Caki2 (cell line): Measurements from ENCODE around the gene RUFY3. TPM values are rescaled to one million over a fixed set of nuclear protein-coding genes. Genes with fewer than 3 reads are reported as not detected.
"Not testable (repeated sequence)": the region's sequence is repeated elsewhere in the genome, so short reads cannot be mapped to it uniquely, and the experiment has no call there.

Experiments
- DNase-seq: peaks from one replicate; pipeline ENCODE4 v3.0.0-alpha.2; 2015; ENCODE audit warnings: low read depth
- in situ Hi-C: cut with HindIII; loops from 2 replicates; pipeline ENCODE4 v1.10.0; 2016; ENCODE audit warnings: low sequenced_read_pairs, low pct_unique_long_range_greater_than_20kb, mixed read lengths
- total RNA-seq: library from RNA; depleted of rRNA; stranded (reverse); fragments of >200 nt; shearing (Covaris generic); gene quantifications from 2 replicates; pipeline ENCODE4 v1.2.3, GENCODE V29; 2014; ENCODE audit warnings: low replicate concordance; rRNA removed

Gene RUFY3
- total RNA-seq, result 18.2 and 42.9 TPM in 2 replicates

- peak; percentile 83 for DNase-seq
Observed at GRCh38 chr4:70721747-70722146, at the start of gene RUFY3. TSS of gene RUFY3 (plus strand) at chr4:70721964. CDS start at chr4:70722574, 610 bp downstream.

GRCh38 chr4:70674191-70674590 lies 47.6 kb upstream of the RUFY3 start:
- in situ Hi-C loops, result no loop called here
- DNase-seq, result no peak

More at GRCh38 chr4:70721747-70722146, at the start of gene RUFY3:
- in situ Hi-C loops, result no loop called here

- no peak for DNase-seq
- in situ Hi-C loops, result no loop called here
Observed at GRCh38 chr4:70674731-70675130, 47.0 kb upstream of the RUFY3 start.

- in situ Hi-C loops, result no loop called here
- no peak for DNase-seq
Observed at GRCh38 chr4:70676554-70677090, 45.1 kb upstream of the RUFY3 start.

GRCh38 chr4:70678383-70678999 lies 43.3 kb upstream of the RUFY3 start:
- in situ Hi-C loops, result no loop called here

GRCh38 chr4:70680934-70681333 lies 40.8 kb upstream of the RUFY3 start:
- in situ Hi-C loops, result no loop called here
- DNase-seq, result no peak

More at GRCh38 chr4:70678383-70678999, 43.3 kb upstream of the RUFY3 start:
- DNase-seq, result no peak

GRCh38 chr4:70681704-70682103 lies 40.1 kb upstream of the RUFY3 start:
- DNase-seq, result no peak
- in situ Hi-C loops, result no loop called here

GRCh38 chr4:70682142-70682541 lies 39.6 kb upstream of the RUFY3 start:
- in situ Hi-C loops, DNase-seq: not testable (repeated sequence)

- no peak for DNase-seq
- in situ Hi-C loops, result no loop called here
Observed at GRCh38 chr4:70687392-70687791, 34.4 kb upstream of the RUFY3 start.

GRCh38 chr4:70687821-70688794 lies 33.7 kb upstream of the RUFY3 start, which contains the start of gene UTP3:
TSS of gene UTP3 (plus strand) at chr4:70688532. CDS start at chr4:70688678, 146 bp downstream.
- in situ Hi-C loops, result no loop called here
- peak; percentile 98 for DNase-seq

- in situ Hi-C loops, result no loop called here
- DNase-seq, result no peak
Observed at GRCh38 chr4:70688795-70689231, 33.0 kb upstream of the RUFY3 start.

- in situ Hi-C loops, result no loop called here
- no peak for DNase-seq
Observed at GRCh38 chr4:70691661-70692060, 30.1 kb upstream of the RUFY3 start.

- in situ Hi-C loops, result not testable (repeated sequence)
Observed at GRCh38 chr4:70694633-70695032, 27.1 kb upstream of the RUFY3 start.

GRCh38 chr4:70698435-70698834 lies 23.3 kb upstream of the RUFY3 start:
- DNase-seq, in situ Hi-C loops: not testable (repeated sequence)

More at GRCh38 chr4:70694633-70695032, 27.1 kb upstream of the RUFY3 start:
- DNase-seq, result not testable (repeated sequence)

- in situ Hi-C loops, result no loop called here
- no peak for DNase-seq
Observed at GRCh38 chr4:70700712-70701111, 21.1 kb upstream of the RUFY3 start.

- DNase-seq, result no peak
- in situ Hi-C loops, result no loop called here
Observed at GRCh38 chr4:70701271-70701670, 20.5 kb upstream of the RUFY3 start.

- DNase-seq, in situ Hi-C loops: not testable (repeated sequence)
Observed at GRCh38 chr4:70702592-70702991, 19.2 kb upstream of the RUFY3 start.

GRCh38 chr4:70703619-70704214 lies 18.0 kb upstream of the RUFY3 start:
- in situ Hi-C loops, result no loop called here
- DNase-seq, result peak; percentile 58
